HCT116 (cell line): ENCODE results near the gene ETDC. TPM values are rescaled to one million over a fixed set of nuclear protein-coding genes. Genes with fewer than 3 reads are reported as not detected.

Source experiments
- ATAC-seq: fragments of 200-7000 bp; cut with Tn5 transposase; 2 replicates; pipeline ENCODE4 v1.9.1; 2020; ENCODE audit warnings: mild to moderate bottlenecking, moderate library complexity
- BruUV-seq: library from RNA; stranded (reverse); fragments of 400-500 nt; replicated peaks from 2 replicates; lab custom pipeline; 2021; lab: Mats Ljungman, UMichigan
- CTCF ChIA-PET: fragments of 300-600 bp; sonication (Branson Sonifier 250); formaldehyde crosslinking; loops from one replicate; lab custom pipeline; 2021; ENCODE audit warnings: antibody characterized with exemption; lab: Charles Lee
- POLR2A ChIA-PET: fragments of 300-600, 350-600 bp; sonication (Branson Sonifier 250); formaldehyde crosslinking; loops from one replicate; lab custom pipeline; 2021; ENCODE audit warnings: antibody characterized with exemption; lab: Charles Lee
- RAD21 ChIA-PET, 2 experiments: fragments of 300-600 bp; sonication (Branson Sonifier 250); formaldehyde crosslinking; loops; one replicate each; lab custom pipeline; 2023; ENCODE audit warnings: low total read pairs in 2 of 2; ENCODE audit not compliant: uncharacterized antibody in 2 of 2, unreplicated experiment in 2 of 2, low non-redundant PET in 1 of 2; lab: Charles Lee
- DNase-seq: peaks from one replicate; pipeline ENCODE4 v3.0.0-alpha.2; 2010; ENCODE audit warnings: low read depth, low spot score
- H2AFZ ChIP-seq: fragments of 200-600 bp; shearing (Covaris generic), sonication (generic); 2 replicates; pipeline ENCODE4 v1.6.1; 2017; ENCODE audit warnings: low read depth, mixed run types, mixed read lengths, antibody characterized with exemption, low read length; ENCODE audit not compliant: poor library complexity, severe bottlenecking
- H3K27ac ChIP-seq: 2 replicates; pipeline ENCODE4 v1.5.1; 2012; ENCODE audit warnings: low read depth, low read length
- H3K27me3 ChIP-seq: fragments of 200-600 bp; sonication (generic); 2 replicates; pipeline ENCODE4 v1.6.1; 2016; ENCODE audit warnings: mixed run types, low read length, mixed read lengths; ENCODE audit not compliant: insufficient read depth
- H3K36me3 ChIP-seq, 2 experiments: fragments of 200-500 bp in 1 of 2; fragments of 200-600 bp in 1 of 2; sonication (Bioruptor generic) in 1 of 2; sonication (generic) in 1 of 2; 2 replicates each; pipeline versions ENCODE4 v1.5.1 to v1.6.1; 2014 to 2016; ENCODE audit warnings: low read length in 2 of 2, inconsistent platforms in 1 of 2, mixed read lengths in 1 of 2, mixed run types in 1 of 2; ENCODE audit not compliant: insufficient read depth in 2 of 2, control insufficient read depth in 1 of 2
- H3K4me1 ChIP-seq, 2 experiments: fragments of 200-600 bp in 1 of 2; sonication (generic) in 1 of 2; 2 replicates each; pipeline versions ENCODE4 v1.5.1 to v1.6.1; 2012 to 2017; ENCODE audit warnings: low read length in 2 of 2, inconsistent platforms in 1 of 2, mild to moderate bottlenecking in 1 of 2, mixed read lengths in 1 of 2, mixed run types in 1 of 2, moderate library complexity in 1 of 2; ENCODE audit not compliant: insufficient read depth in 2 of 2, control insufficient read depth in 1 of 2
- H3K4me2 ChIP-seq: fragments of 200-600 bp; sonication (generic); 2 replicates; pipeline ENCODE4 v1.6.1; 2017; ENCODE audit warnings: mixed run types, low read length, mixed read lengths
- H3K4me3 ChIP-seq, 2 experiments: fragments of 200-600 bp in 1 of 2; sonication (generic) in 1 of 2; replicated peaks in 1 of 2; 2 replicates each; pipeline ENCODE4 v1.5.1; 2011 to 2016; ENCODE audit warnings: low read length in 2 of 2, control low read depth in 1 of 2, low read depth in 1 of 2, mild to moderate bottlenecking in 1 of 2, mixed read lengths in 1 of 2, mixed run types in 1 of 2
- H3K79me2 ChIP-seq: fragments of 200-600 bp; sonication (generic); 2 replicates; pipeline ENCODE4 v1.6.1; 2017; ENCODE audit warnings: mild to moderate bottlenecking, mixed run types, low read length, moderate library complexity, mixed read lengths; ENCODE audit not compliant: insufficient read depth
- H3K9ac ChIP-seq: fragments of 200-600 bp; sonication (generic); 2 replicates; pipeline ENCODE4 v1.6.1; 2016; ENCODE audit warnings: low read length, mixed read lengths
- H3K9me2 ChIP-seq: fragments of 200-600 bp; sonication (generic), shearing (Covaris generic); 2 replicates; pipeline ENCODE4 v1.6.1; 2017; ENCODE audit warnings: mixed run types, mild to moderate bottlenecking, moderate library complexity; ENCODE audit not compliant: insufficient read depth
- H3K9me3 ChIP-seq, 2 experiments: fragments of 200-500 bp in 1 of 2; fragments of 200-600 bp in 1 of 2; sonication (Bioruptor generic) in 1 of 2; sonication (generic) in 1 of 2; 2 replicates each; pipeline ENCODE4 v1.6.1; 2014 to 2017; ENCODE audit warnings: low read length in 2 of 2, mixed read lengths in 2 of 2, inconsistent platforms in 1 of 2, low read depth in 1 of 2, mild to moderate bottlenecking in 1 of 2, mixed run types in 1 of 2, moderate library complexity in 1 of 2; ENCODE audit not compliant: control insufficient read depth in 1 of 2, insufficient read depth in 1 of 2
- H4K20me1 ChIP-seq: fragments of 200-600 bp; sonication (generic), shearing (Covaris generic); 2 replicates; pipeline ENCODE4 v1.6.1; 2017; ENCODE audit warnings: mixed run types, mild to moderate bottlenecking, moderate library complexity; ENCODE audit not compliant: insufficient read depth
- ATF3 ChIP-seq: IDR thresholded peaks from 2 replicates; pipeline ENCODE4 v1.6.1; 2012
- CBX3 ChIP-seq: IDR thresholded peaks from 2 replicates; pipeline ENCODE4 v1.6.1; 2012; ENCODE audit warnings: low read depth
- ELF1 ChIP-seq: IDR thresholded peaks from 2 replicates; pipeline ENCODE4 v1.6.1; 2012; ENCODE audit warnings: low read depth, borderline replicate concordance
- EZH2phosphoT487 ChIP-seq: fragments of 200-600 bp; IDR thresholded peaks from 2 replicates; pipeline ENCODE4 v1.6.1; 2018; ENCODE audit warnings: antibody characterized with exemption, borderline replicate concordance
- FOSL1 ChIP-seq: IDR thresholded peaks from 2 replicates; pipeline ENCODE4 v1.6.1; 2012; ENCODE audit warnings: low read depth
- JUND ChIP-seq: IDR thresholded peaks from 2 replicates; pipeline ENCODE4 v1.6.1; 2012
- POLR2AphosphoS5 ChIP-seq: IDR thresholded peaks from 2 replicates; pipeline ENCODE4 v1.6.1; 2011; ENCODE audit warnings: mild to moderate bottlenecking, low read depth, low read length, moderate library complexity
- RAD21 ChIP-seq: IDR thresholded peaks from 2 replicates; pipeline ENCODE4 v1.6.1; 2012; ENCODE audit warnings: low read depth, mild to moderate bottlenecking
- YY1 ChIP-seq: IDR thresholded peaks from 2 replicates; pipeline ENCODE4 v1.6.1; 2011; ENCODE audit warnings: low read length, low read depth, moderate library complexity, mild to moderate bottlenecking; ENCODE audit not compliant: insufficient replicate concordance; ENCODE audit errors: extremely low read depth
- ZFX ChIP-seq: fragments of 450-650 bp; IDR thresholded peaks from 2 replicates; pipeline ENCODE4 v1.6.1; 2017
- intact Hi-C: fragments of 100-400 bp; cut with micrococcal nuclease; formaldehyde crosslinking; loops from 2 replicates; pipeline ENCODE4 v1.10.0; 2022
- total RNA-seq: library from RNA; stranded (reverse); gene quantifications from one replicate; pipeline ENCODE4 v1.2.1, GENCODE V29; 2021; ENCODE audit not compliant: unreplicated experiment

The ETDC gene
- total RNA-seq, 1 experiment from 2014 or later = not detected

- ATAC-seq (no peak), DNase-seq (no peak)
- Histone ChIP-seq H3K4me1 (peaks cover 4 to 11% of the 10 kb centered on the region in 2 experiments; a peak in 2 of 4 replicates), H2AFZ (no peak overlapping the region), H3K4me3 (peak overlapping the region; percentile 67 to 70), H4K20me1 (no peaks in the 10 kb centered on the region), H3K27me3 (no peaks in the 10 kb centered on the region), H3K9ac (peak overlapping the region; percentile 74), H3K4me2 (peak overlapping the region; percentile 87), H3K9me2 (no peaks in the 10 kb centered on the region), H3K79me2 (peaks cover 17% of the 10 kb centered on the region), H3K27ac (peak overlapping the region; percentile 76; the same call in 1 of the 2 replicates), H3K36me3 (no peaks in the 10 kb centered on the region; a peak in 1 of 4 replicates), H3K9me3 (no peaks in the 10 kb centered on the region)
- RAD21 ChIA-PET = no interaction called here
- CTCF ChIA-PET = no interaction called here
- BruUV-seq = TSS peak; percentile 58
- intact Hi-C loops = no loop called here
- TF ChIP-seq FOSL1 = no peak
- TF ChIP-seq RAD21 = no peak
- TF ChIP-seq ZFX = 0 out of 2 replicates have a peak, but pooled peaks have one; percentile 40
- no peak for TF ChIP-seq EZH2phosphoT487
- no peak for TF ChIP-seq JUND
- POLR2A ChIA-PET = no interaction called here
These were observed 35.9 kb downstream of the ETDC start for GRCh38 chrX:135345107-135345589.

- peaks cover 4 to 11% of the 10 kb centered on the region in 2 experiments; a peak in 2 of 4 replicates for H3K4me1 ChIP-seq
- H3K27me3 ChIP-seq = no peaks in the 10 kb centered on the region
- ChIA-PET POLR2A (no interaction called here), RAD21 (no interaction called here), CTCF (no interaction called here)
- no TSS peak for BruUV-seq
- H3K36me3 ChIP-seq = no peaks in the 10 kb centered on the region; a peak in 1 of 4 replicates
- H2AFZ ChIP-seq = no peak overlapping the region
- no peak for TF ChIP-seq RAD21
- no peak for TF ChIP-seq JUND
- no peak for TF ChIP-seq CBX3
- no peak for TF ChIP-seq YY1
- no peak for TF ChIP-seq ELF1
- no peak for TF ChIP-seq ATF3
- no peak for TF ChIP-seq POLR2AphosphoS5
- peaks cover 13% of the 10 kb centered on the region for H3K79me2 ChIP-seq
- no peaks in the 10 kb centered on the region for H3K9me3 ChIP-seq
- H3K9me2 ChIP-seq = no peaks in the 10 kb centered on the region
- no peak for ATAC-seq
- no peak overlapping the region for H3K4me3 ChIP-seq
- no peaks in the 10 kb centered on the region for H4K20me1 ChIP-seq
- H3K9ac ChIP-seq = no peak overlapping the region
- intact Hi-C loops = no loop called here
- no peak overlapping the region for H3K27ac ChIP-seq
- no peak overlapping the region for H3K4me2 ChIP-seq
- no peak for DNase-seq
These were observed 37.7 kb downstream of the ETDC start for GRCh38 chrX:135346975-135347374.
